GM23338 (cell line): Measurements from ENCODE around the gene KRT7.

Source experiments
- CREB1 ChIP-seq: fragments of 250-450 bp; sonication (Bioruptor Pico); IDR thresholded peaks from 2 replicates; pipeline ENCODE4 v1.5.0; 2020; ENCODE audit warnings: low read depth, mild to moderate bottlenecking, moderate library complexity
- CTCF ChIP-seq, 2 experiments: fragments of 200-600 bp in 1 of 2; sonication (generic) in 1 of 2; conservative IDR thresholded peaks; 2 replicates each; pipeline versions ENCODE4 v1.5.1 to v1.6.1; 2016 to 2017; ENCODE audit warnings: antibody characterized with exemption in 2 of 2, low read depth in 2 of 2, mild to moderate bottlenecking in 2 of 2, moderate library complexity in 1 of 2
- EZH2 ChIP-seq: fragments of 200-600 bp; sonication (generic); IDR thresholded peaks from one replicate; pipeline ENCODE4 v1.8.0; 2017; ENCODE audit warnings: antibody characterized with exemption, mild to moderate bottlenecking, low read depth; ENCODE audit not compliant: unreplicated experiment
- EZH2phosphoT487 ChIP-seq: fragments of 200-600 bp; sonication (generic); IDR thresholded peaks from one replicate; pipeline ENCODE4 v1.8.1; 2018; ENCODE audit warnings: antibody characterized with exemption; ENCODE audit not compliant: unreplicated experiment
- NANOG ChIP-seq: IDR thresholded peaks from 2 replicates; pipeline ENCODE4 v1.6.1; 2016; ENCODE audit warnings: antibody characterized with exemption, borderline replicate concordance
- POLR2AphosphoS5 ChIP-seq: IDR thresholded peaks from 2 replicates; pipeline ENCODE4 v1.6.1; 2016; ENCODE audit warnings: antibody characterized with exemption, low read depth
- REST ChIP-seq: IDR thresholded peaks from one replicate; pipeline ENCODE4 v1.6.1; 2018; ENCODE audit warnings: antibody characterized with exemption; ENCODE audit not compliant: unreplicated experiment
- ZNF114 ChIP-seq: fragments of 250-450 bp; sonication (Bioruptor Pico); IDR thresholded peaks from 2 replicates; pipeline ENCODE4 v1.5.0; 2020; ENCODE audit warnings: mild to moderate bottlenecking, moderate library complexity
- TF ChIP-seq, protein P1 (sequence below): IDR thresholded peaks from 2 replicates; pipeline ENCODE4 v1.6.1; 2016; ENCODE audit warnings: antibody characterized with exemption

DNA sequence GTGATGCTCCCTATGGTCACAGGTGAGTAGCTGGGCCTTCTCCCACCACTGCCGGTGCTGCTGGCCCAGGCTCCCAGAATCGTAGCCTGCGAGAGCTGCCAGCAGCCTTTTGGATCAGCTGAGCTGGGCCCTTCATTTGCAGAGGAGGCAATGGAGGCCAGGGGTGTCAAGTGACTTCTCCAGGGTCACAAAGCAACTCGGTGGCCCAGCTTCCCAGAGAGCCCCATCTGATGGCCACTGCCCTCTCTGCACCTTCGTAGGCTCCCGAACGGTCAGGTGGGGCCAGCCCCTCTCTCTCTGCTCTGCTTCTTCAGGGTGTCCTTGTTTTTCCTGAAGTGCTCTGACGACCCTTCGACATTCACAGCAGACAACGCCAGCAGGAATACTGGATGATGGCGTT, 45.8 kb upstream of the KRT7 start:
- no peak for TF ChIP-seq REST
- peak in 1 of 2 experiments; percentile 32; a peak in 2 of 4 replicates for TF ChIP-seq CTCF (conservative IDR thresholded peaks at IDR 0.05; ENCODE audit: low read depth in 2 of 2)
- TF ChIP-seq EZH2phosphoT487: no peak
- no peak for TF ChIP-seq POLR2AphosphoS5
- TF ChIP-seq EZH2: no peak
- no peak for TF ChIP-seq NANOG
- TF ChIP-seq, protein P1, sequence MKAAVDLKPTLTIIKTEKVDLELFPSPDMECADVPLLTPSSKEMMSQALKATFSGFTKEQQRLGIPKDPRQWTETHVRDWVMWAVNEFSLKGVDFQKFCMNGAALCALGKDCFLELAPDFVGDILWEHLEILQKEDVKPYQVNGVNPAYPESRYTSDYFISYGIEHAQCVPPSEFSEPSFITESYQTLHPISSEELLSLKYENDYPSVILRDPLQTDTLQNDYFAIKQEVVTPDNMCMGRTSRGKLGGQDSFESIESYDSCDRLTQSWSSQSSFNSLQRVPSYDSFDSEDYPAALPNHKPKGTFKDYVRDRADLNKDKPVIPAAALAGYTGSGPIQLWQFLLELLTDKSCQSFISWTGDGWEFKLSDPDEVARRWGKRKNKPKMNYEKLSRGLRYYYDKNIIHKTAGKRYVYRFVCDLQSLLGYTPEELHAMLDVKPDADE: no peak
- no peak for TF ChIP-seq CREB1
- TF ChIP-seq ZNF114 (CRISPR knock-in tag): no peak
